Stimulated activated CD4-positive, alpha-beta T cell treated with anti-CD3 and anti-CD28 coated beads, Interleukin-4, amount 100 ng/mL, for 48 hours (primary cell): ENCODE results near the gene FBXO36.

Source experiments
- DNase-seq, 2 donors: peaks; one replicate each; pipeline ENCODE4 v3.0.0-alpha.2; 2020; ENCODE audit warnings: low read depth in 2 of 2

The FBXO36 gene

GRCh38 chr2:230048010-230048671 lies 125.8 kb downstream of the FBXO36 start:
- no peak for DNase-seq

- no peak for DNase-seq
Measured at GRCh38 chr2:230050136-230050535, 127.8 kb downstream of the FBXO36 start.

DNA sequence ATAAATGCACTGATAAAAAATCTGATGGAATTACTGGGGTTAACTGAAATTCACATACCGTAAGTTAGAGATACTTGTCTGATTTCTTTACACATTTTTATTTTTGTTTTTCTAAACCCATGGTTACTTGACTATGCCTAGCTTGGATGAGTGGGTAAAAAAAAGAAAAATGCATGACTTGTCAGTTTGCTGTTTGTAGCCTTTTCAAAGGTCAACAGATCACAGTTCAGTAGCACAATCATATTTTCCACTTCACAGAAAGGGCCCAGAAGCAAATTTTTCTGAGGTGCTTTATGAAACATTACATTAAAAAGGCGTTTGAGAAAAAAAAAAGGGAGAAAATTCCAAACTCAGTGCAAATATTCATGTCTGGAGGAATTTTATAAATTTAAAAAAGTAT lies 130.0 kb downstream of the FBXO36 start:
- DNase-seq: no peak

DNA sequence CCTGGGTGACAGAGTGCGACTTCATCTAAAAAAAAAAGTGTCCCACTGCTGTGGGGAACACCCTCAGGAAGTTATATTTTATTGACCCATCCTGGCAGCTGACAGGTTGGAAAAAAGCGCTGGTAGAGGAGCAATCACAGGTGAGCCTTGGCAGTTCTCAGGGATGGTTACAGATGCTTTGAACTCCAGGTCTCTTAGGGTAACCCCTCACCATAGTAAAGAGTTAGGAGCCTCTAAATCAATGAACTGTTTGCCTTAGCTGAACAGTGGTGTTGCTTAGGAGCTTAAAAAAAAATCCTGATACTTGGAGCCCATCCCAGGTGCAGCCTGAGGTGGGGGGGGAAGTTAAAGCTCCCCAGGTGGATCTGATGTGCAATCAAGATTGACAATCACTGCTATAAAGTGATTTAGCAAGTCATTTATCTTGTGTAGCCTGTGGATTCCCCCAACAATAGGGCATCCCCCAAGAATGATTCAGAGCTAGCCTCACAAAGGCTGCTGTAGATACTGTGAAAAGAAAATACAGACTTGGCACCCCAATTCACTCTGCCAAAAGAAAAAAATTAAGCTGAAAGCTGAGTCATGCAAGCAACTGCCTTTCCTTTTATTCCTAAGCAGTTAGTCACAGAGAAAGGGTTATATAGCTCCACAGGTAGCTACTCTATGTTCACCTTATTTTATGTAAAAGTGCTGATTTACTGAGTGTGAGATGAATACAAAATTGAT lies 131.6 kb downstream of the FBXO36 start:
- no peak for DNase-seq

GRCh38 chr2:230060672-230061293 lies 138.5 kb downstream of the FBXO36 start:
- DNase-seq: no peak
